Measurements from ENCODE around the gene CFAP99. TPM values are rescaled to one million over a fixed set of nuclear protein-coding genes. Genes with fewer than 3 reads are reported as not detected.

CFAP99 gene
- total and polyA plus RNA-seq, 2 of the 8 experiments (the other 6 are each of a cell fraction or from before 2014, with no cell fraction given), result not detected

- Histone ChIP-seq H3K27me3 (replicated peaks in 1 of 4; ENCODE audit: control insufficient read depth in 3 of 4, extremely low read depth in 1 of 4, insufficient read depth in 3 of 4, low read length in 3 of 4) (no peaks in the 10 kb centered on the region), H2BK20ac (ENCODE audit: low read length) (no peak overlapping the region), H2BK120ac (replicated peaks; ENCODE audit: low read depth, low read length) (no peak overlapping the region), H4K91ac (replicated peaks; ENCODE audit: insufficient read length, low read length) (no peak overlapping the region), H3K79me2 (ENCODE audit: control insufficient read depth in 1 of 2, insufficient read depth in 2 of 2, low read length in 2 of 2) (peaks cover 86 to 99% of the 10 kb centered on the region in 2 experiments), H3K4me1 (replicated peaks in 1 of 4; ENCODE audit: control insufficient read depth in 3 of 4, insufficient read depth in 4 of 4, low read length in 3 of 4) (peaks cover 1 to 11% (median 5%) of the 10 kb centered on the region in 4 experiments; a peak in 5 of 7 replicates), H2AFZ (ENCODE audit: low read length) (no peak overlapping the region), H3K4me2 (ENCODE audit: insufficient read depth in 1 of 2, low read depth in 2 of 2, low read length in 2 of 2) (no peak overlapping the region), H2BK5ac (ENCODE audit: low read depth, low read length) (no peak overlapping the region), H2AK5ac (ENCODE audit: low read depth, low read length) (no peak overlapping the region), H3K23me2 (ENCODE audit: low read depth, low read length) (no peaks in the 10 kb centered on the region), H4K20me1 (replicated peaks in 1 of 2; ENCODE audit: control insufficient read depth in 1 of 2, insufficient read depth in 2 of 2, low read length in 2 of 2) (peaks cover 51 to 65% of the 10 kb centered on the region in 2 experiments), H3K9me3 (ENCODE audit: insufficient read depth in 2 of 2, low read depth in 1 of 2, low read length in 1 of 2) (no peaks in the 10 kb centered on the region), H3K56ac (replicated peaks; ENCODE audit: insufficient read length, low read depth, low read length) (no peak overlapping the region), H3K4ac (replicated peaks; ENCODE audit: insufficient read length, low read depth, low read length) (no peak overlapping the region), H3K9ac (replicated peaks in 1 of 4; ENCODE audit: extremely low read depth in 1 of 4, low read depth in 3 of 4, low read length in 3 of 4) (no peak overlapping the region), H4K5ac (ENCODE audit: insufficient read length, low read depth, low read length) (no peak overlapping the region), H2BK12ac (ENCODE audit: low read depth, low read length) (no peak overlapping the region), H2BK15ac (ENCODE audit: low read length) (no peak overlapping the region), H3K23ac (ENCODE audit: insufficient read length) (no peak overlapping the region), H4K8ac (ENCODE audit: extremely low read depth, insufficient read depth, low read length) (no peak overlapping the region), H3K79me1 (ENCODE audit: low read depth, low read length) (peaks cover 13% of the 10 kb centered on the region), H3K18ac (ENCODE audit: extremely low read depth, low read length) (no peak overlapping the region), H3K4me3 (ENCODE audit: extremely low read depth in 1 of 4, insufficient read depth in 2 of 4, low read depth in 3 of 4, low read length in 4 of 4) (no peak overlapping the region), H3K36me3 (ENCODE audit: control insufficient read depth in 2 of 4, insufficient read depth in 4 of 4, low read length in 3 of 4) (no peaks in the 10 kb centered on the region), H3K27ac (ENCODE audit: low read depth, low read length) (no peak overlapping the region), H3K14ac (ENCODE audit: insufficient read length) (no peak overlapping the region)
- FAIRE-seq, result no peak
- no peak for DNase-seq (ENCODE audit: low read depth in 1 of 2, low spot score in 2 of 2)
- ChIA-PET POLR2A (ENCODE audit: partially characterized antibody) (no interaction called here), CTCF (ENCODE audit: partially characterized antibody) (interaction anchor here (1.3 kb wide), 1 partner anchor 18 kb away, joined by 3 read pairs; no protein-coding TSS in a partner anchor)
- WGBS, 2 experiments (ENCODE audit: extremely low coverage in 1 of 2, insufficient coverage in 1 of 2, insufficient read length in 1 of 2, insufficient replicate concordance in 2 of 2, low coverage in 1 of 2, low lambda C conversion rate in 2 of 2, missing lambda C conversion rate in 1 of 2), result 97% methylated on average over 3 of the region's 3 CpGs; no CpG with 5 or more reads in 1 of the 2 experiments
- TF ChIP-seq GTF2F1 (IDR thresholded peaks at IDR 0.05; ENCODE audit: borderline replicate concordance, low read depth, low read length) (no peak), SIN3A (conservative IDR thresholded peaks at IDR 0.05 in 1 of 2, IDR thresholded peaks at IDR 0.05 in 1 of 2; ENCODE audit: low read depth in 1 of 2, low read length in 2 of 2) (no peak), JUN (IDR thresholded peaks at IDR 0.05; ENCODE audit: low read depth, low read length) (no peak), E2F6 (IDR thresholded peaks at IDR 0.05) (no peak), CHD1 (IDR thresholded peaks at IDR 0.05; ENCODE audit: low read depth, low read length) (no peak), GABPA (IDR thresholded peaks at IDR 0.05; ENCODE audit: borderline replicate concordance, insufficient read depth, low read length) (no peak), RBBP5 (IDR thresholded peaks at IDR 0.05; ENCODE audit: borderline replicate concordance, low read depth, low read length) (no peak), SUZ12 (IDR thresholded peaks at IDR 0.05; ENCODE audit: low read length) (no peak), SAP30 (IDR thresholded peaks at IDR 0.05; ENCODE audit: insufficient read depth, insufficient replicate concordance, low read length) (no peak), RAD21 (IDR thresholded peaks at IDR 0.05 in 1 of 2, conservative IDR thresholded peaks at IDR 0.05 in 1 of 2; ENCODE audit: low read depth in 2 of 2, low read length in 2 of 2) (no peak), CBX8 (IDR thresholded peaks at IDR 0.05; ENCODE audit: borderline replicate concordance, low read depth, low read length) (no peak)
These were observed 64.5 kb downstream of the CFAP99 start for GRCh38 chr4:2483237-2483636.

All from H1 (cell line).